GM12878 (cell line): Measurements from ENCODE around the gene FNIP1. TPM values are rescaled to one million over a fixed set of nuclear protein-coding genes. Genes with fewer than 3 reads are reported as not detected.

Experiments used
- ATAC-seq: fragments of 200-7000 bp; cut with Tn5 transposase; 3 replicates; pipeline ENCODE4 v1.9.1; 2020; ENCODE audit warnings: mild to moderate bottlenecking, moderate library complexity
- BruUV-seq: library from RNA; stranded (reverse); fragments of 400-500 nt; replicated peaks from 2 replicates; lab custom pipeline; 2021; lab: Mats Ljungman, UMichigan
- CTCF ChIA-PET: fragments of 300-600 bp; sonication (Branson Sonifier 250); formaldehyde crosslinking; extraction: SDS; loops from one replicate; lab custom pipeline; 2021; ENCODE audit warnings: inconsistent platforms; lab: Yijun Ruan, JAX
- POLR2A ChIA-PET: fragments of 350-600 bp; formaldehyde crosslinking; extraction: SDS; loops from one replicate; lab custom pipeline; 2021; ENCODE audit warnings: inconsistent platforms; lab: Charles Lee
- RAD21 ChIA-PET: fragments of 300-600 bp; sonication (Branson Sonifier 250); formaldehyde crosslinking; loops from one replicate; lab custom pipeline; 2023; ENCODE audit warnings: antibody characterized with exemption; ENCODE audit not compliant: unreplicated experiment; lab: Charles Lee
- SMC1A ChIA-PET: fragments of 300-600 bp; sonication (Branson Sonifier 250); formaldehyde crosslinking; loops from one replicate; lab custom pipeline; 2023; ENCODE audit not compliant: unreplicated experiment, uncharacterized antibody; lab: Charles Lee
- DNase-seq: peaks from one replicate; pipeline ENCODE4 v3.0.0-alpha.2; 2011; ENCODE audit warnings: low read depth, low spot score
- FAIRE-seq: peaks from 3 replicates; lab custom pipeline; 2011; peaks lifted over from hg19 to GRCh38; lab: Jason Lieb, UNC
- H2AFZ ChIP-seq: 2 replicates; pipeline ENCODE4 v1.6.0; 2011; ENCODE audit warnings: low read depth, low read length, control low read depth; ENCODE audit not compliant: control insufficient read depth
- H3K27ac ChIP-seq: 2 replicates; pipeline ENCODE4 v1.5.1; 2011; ENCODE audit warnings: control low read depth; ENCODE audit not compliant: control insufficient read depth, insufficient read depth
- H3K27me3 ChIP-seq, 2 experiments: replicated peaks in 1 of 2; 2 replicates each; pipeline versions ENCODE4 v1.6.0 to v1.6.1; 2011; ENCODE audit warnings: low read length in 1 of 2; ENCODE audit not compliant: control insufficient read depth in 2 of 2, insufficient read depth in 2 of 2
- H3K36me3 ChIP-seq, 2 experiments: 2 replicates each; pipeline ENCODE4 v1.5.1; 2011; ENCODE audit warnings: low read length in 1 of 2; ENCODE audit not compliant: control insufficient read depth in 2 of 2, insufficient read depth in 2 of 2
- H3K4me1 ChIP-seq: 2 replicates; pipeline ENCODE4 v1.6.1; 2011; ENCODE audit warnings: mild to moderate bottlenecking, low read length, moderate library complexity, mixed read lengths; ENCODE audit not compliant: control insufficient read depth, insufficient read depth
- H3K4me2 ChIP-seq: 2 replicates; pipeline ENCODE4 v1.6.0; 2011; ENCODE audit warnings: control low read depth; ENCODE audit not compliant: control insufficient read depth, insufficient read depth
- H3K4me3 ChIP-seq: fragments of 200-600 bp; sonication (generic); 2 replicates; pipeline ENCODE4 v1.5.1; 2016
- H3K79me2 ChIP-seq: 2 replicates; pipeline ENCODE4 v1.6.0; 2011; ENCODE audit warnings: low read length; ENCODE audit not compliant: control insufficient read depth, insufficient read depth
- H3K9ac ChIP-seq: 2 replicates; pipeline ENCODE4 v1.8.0; 2011; ENCODE audit warnings: low read length, control low read depth, mixed read lengths; ENCODE audit not compliant: control insufficient read depth, insufficient read depth
- H3K9me3 ChIP-seq: replicated peaks from 3 replicates; pipeline ENCODE4 v1.5.1; 2011; ENCODE audit warnings: mild to moderate bottlenecking, low read length; ENCODE audit not compliant: control insufficient read depth, insufficient read depth
- H4K20me1 ChIP-seq: 2 replicates; pipeline ENCODE4 v1.6.0; 2011; ENCODE audit not compliant: control insufficient read depth, insufficient read depth
- ATF2 ChIP-seq: IDR thresholded peaks from 2 replicates; pipeline ENCODE4 v1.6.1; 2012; ENCODE audit warnings: low read length, inconsistent platforms
- BCLAF1 ChIP-seq: fragments of 450-650 bp; IDR thresholded peaks from 2 replicates; pipeline ENCODE4 v1.6.1; 2017; ENCODE audit warnings: antibody characterized with exemption, mild to moderate bottlenecking, moderate library complexity
- GATAD2B ChIP-seq: fragments of 450-650 bp; conservative IDR thresholded peaks from 2 replicates; pipeline ENCODE4 v1.6.1; 2017; ENCODE audit warnings: low read depth, mild to moderate bottlenecking, moderate library complexity
- MTA3 ChIP-seq: IDR thresholded peaks from 2 replicates; pipeline ENCODE4 v1.6.1; 2012; ENCODE audit warnings: low read length, inconsistent platforms, borderline replicate concordance
- MXI1 ChIP-seq: fragments of 150-350 bp; IDR thresholded peaks from 2 replicates; pipeline ENCODE4 v1.6.1; 2011; ENCODE audit warnings: low read depth, mild to moderate bottlenecking, inconsistent platforms, low read length, improper control_type of control experiment
- MYC ChIP-seq: IDR thresholded peaks from 2 replicates; pipeline ENCODE4 v1.6.1; 2011; ENCODE audit warnings: mild to moderate bottlenecking, low read length, moderate library complexity, inconsistent platforms; ENCODE audit not compliant: insufficient read depth, insufficient replicate concordance, insufficient read length, severe bottlenecking
- NFYB ChIP-seq: IDR thresholded peaks from 2 replicates; pipeline ENCODE4 v1.6.1; 2011; ENCODE audit warnings: low read depth, mild to moderate bottlenecking, low read length, improper control_type of control experiment, moderate library complexity; ENCODE audit not compliant: insufficient read depth
- PML ChIP-seq: IDR thresholded peaks from 2 replicates; pipeline ENCODE4 v1.6.1; 2012; ENCODE audit warnings: low read length, inconsistent platforms
- RAD21 ChIP-seq: IDR thresholded peaks from 2 replicates; pipeline ENCODE4 v1.6.1; 2011; ENCODE audit warnings: mild to moderate bottlenecking, low read depth, low read length, moderate library complexity; ENCODE audit not compliant: insufficient read depth
- RUNX3 ChIP-seq: IDR thresholded peaks from 2 replicates; pipeline ENCODE4 v1.6.1; 2012; ENCODE audit warnings: low read length, inconsistent platforms
- SMAD5 ChIP-seq: IDR thresholded peaks from 2 replicates; pipeline ENCODE4 v1.6.1; 2016; ENCODE audit warnings: antibody characterized with exemption, low read depth
- TCF12 ChIP-seq: IDR thresholded peaks from 2 replicates; pipeline ENCODE4 v1.6.1; 2011; ENCODE audit warnings: low read depth, mild to moderate bottlenecking, low read length
- YY1 ChIP-seq: IDR thresholded peaks from 2 replicates; pipeline ENCODE4 v1.6.1; 2011; ENCODE audit warnings: low read depth, mild to moderate bottlenecking, low read length
- ZSCAN29 ChIP-seq: fragments of 450-650 bp; IDR thresholded peaks from 2 replicates; pipeline ENCODE4 v1.6.1; 2017; ENCODE audit warnings: mild to moderate bottlenecking, moderate library complexity
- ZZZ3 ChIP-seq: IDR thresholded peaks from 2 replicates; pipeline ENCODE4 v1.6.1; 2011; ENCODE audit warnings: low read depth; ENCODE audit not compliant: control insufficient read depth, insufficient read length
- WGBS: methylation state at CpG from one replicate; pipeline ENCODE4 v1.1.6; 2016; ENCODE audit warnings: low lambda C conversion rate; ENCODE audit not compliant: insufficient replicate concordance, insufficient coverage; ENCODE audit errors: missing lambda C conversion rate; 5-methylcytosine and 5-hydroxymethylcytosine counted together
- in situ Hi-C: fragments of 300-500 bp; cut with MboI; formaldehyde crosslinking; loops from 9 replicates; pipeline ENCODE4 v1.14.3; 2018; ENCODE audit warnings: mixed read lengths
- intact Hi-C: fragments of 100-400 bp; cut with micrococcal nuclease; formaldehyde crosslinking; loops from one replicate; pipeline ENCODE4 v1.14.2; 2022; ENCODE audit not compliant: unreplicated experiment
- polyA plus RNA-seq, 11 experiments: library from polyadenylated mRNA; depleted of rRNA in 4 of 11; unstranded in 6 of 11; stranded (reverse) in 5 of 11; fragments of >200 nt; fragmentation: Nextera tagmentation in 4 of 11; fragmentation: Illumina TruSeq in 1 of 11; extraction: Ambion mirVana in 4 of 11; extraction: Trizol in 1 of 11; gene quantifications; 1 replicate in 1 of 11; 2 replicates in 10 of 11; pipeline versions ENCODE4 v1.2.1 to v1.2.3, GENCODE V29; 2011 to 2016; ENCODE audit warnings: inconsistent platforms in 2 of 11, missing spikeins in 2 of 11, low read depth in 1 of 11
- total RNA-seq, 4 experiments: library from RNA; depleted of rRNA in 3 of 4; stranded (reverse); fragments of >200 nt in 3 of 4; fragmentation: Illumina TruSeq in 1 of 4; extraction: Trizol in 1 of 4; gene quantifications; 2 replicates each; pipeline versions ENCODE4 v1.2.1 to v1.2.3, GENCODE V29; 2013 to 2021
- TF ChIP-seq, protein P1 (sequence below): IDR thresholded peaks from 2 replicates; pipeline ENCODE4 v1.6.1; 2011; ENCODE audit warnings: low read depth, low read length, improper control_type of control experiment, borderline replicate concordance
- TF ChIP-seq, protein P2 (sequence below): fragments of 450-650 bp; IDR thresholded peaks from 2 replicates; pipeline ENCODE4 v1.6.1; 2018; ENCODE audit warnings: mild to moderate bottlenecking, low read depth, moderate library complexity; ENCODE audit not compliant: partially characterized antibody

The FNIP1 gene
- total and polyA plus RNA-seq, 10 of the 15 experiments (the other 5 are each of a cell fraction or from before 2014, with no cell fraction given), result 4.3 to 18.0 (median 14.0) TPM

DNA sequence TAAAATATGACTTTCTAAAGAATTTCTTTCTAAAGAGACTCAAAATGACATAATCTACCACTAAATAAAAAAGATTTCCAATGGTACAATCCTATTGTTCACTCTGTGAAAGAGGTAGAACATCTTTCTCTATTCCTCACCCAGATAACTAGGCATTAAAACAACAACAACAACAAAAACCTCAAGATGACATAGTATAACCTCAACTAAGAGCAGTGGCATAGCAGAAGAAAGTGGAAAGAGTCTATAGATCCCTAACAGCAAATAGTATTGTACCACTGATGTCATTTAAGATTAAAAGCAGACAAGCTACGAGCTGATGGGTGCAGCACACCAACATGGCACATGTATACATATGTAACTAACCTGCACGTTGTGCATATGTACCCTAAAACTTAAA is 191.7 kb downstream of the FNIP1 start:
- Histone ChIP-seq H4K20me1 (no peaks in the 10 kb centered on the region), H3K27ac (no peak overlapping the region), H3K27me3 (no peaks in the 10 kb centered on the region), H3K4me3 (no peak overlapping the region), H3K9ac (no peak overlapping the region), H3K79me2 (peaks cover 48% of the 10 kb centered on the region), H3K36me3 (peaks cover 0 to 4% of the 10 kb centered on the region in 2 experiments; a peak in 3 of 4 replicates), H3K9me3 (no peaks in the 10 kb centered on the region; the same call in 2 of the 3 replicates), H3K4me2 (no peak overlapping the region), H3K4me1 (peaks cover 4% of the 10 kb centered on the region), H2AFZ (no peak overlapping the region)
- TF ChIP-seq MXI1, result no peak
- TF ChIP-seq, protein P1, sequence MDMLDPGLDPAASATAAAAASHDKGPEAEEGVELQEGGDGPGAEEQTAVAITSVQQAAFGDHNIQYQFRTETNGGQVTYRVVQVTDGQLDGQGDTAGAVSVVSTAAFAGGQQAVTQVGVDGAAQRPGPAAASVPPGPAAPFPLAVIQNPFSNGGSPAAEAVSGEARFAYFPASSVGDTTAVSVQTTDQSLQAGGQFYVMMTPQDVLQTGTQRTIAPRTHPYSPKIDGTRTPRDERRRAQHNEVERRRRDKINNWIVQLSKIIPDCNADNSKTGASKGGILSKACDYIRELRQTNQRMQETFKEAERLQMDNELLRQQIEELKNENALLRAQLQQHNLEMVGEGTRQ, result no peak
- no peak for TF ChIP-seq YY1
- TF ChIP-seq ZSCAN29, result no peak
- TF ChIP-seq ATF2, result no peak
- TF ChIP-seq PML, result no peak
- no peak for TF ChIP-seq SMAD5
- TF ChIP-seq MTA3, result no peak
- no peak for TF ChIP-seq RAD21
- no peak for TF ChIP-seq BCLAF1
- TF ChIP-seq, protein P2, sequence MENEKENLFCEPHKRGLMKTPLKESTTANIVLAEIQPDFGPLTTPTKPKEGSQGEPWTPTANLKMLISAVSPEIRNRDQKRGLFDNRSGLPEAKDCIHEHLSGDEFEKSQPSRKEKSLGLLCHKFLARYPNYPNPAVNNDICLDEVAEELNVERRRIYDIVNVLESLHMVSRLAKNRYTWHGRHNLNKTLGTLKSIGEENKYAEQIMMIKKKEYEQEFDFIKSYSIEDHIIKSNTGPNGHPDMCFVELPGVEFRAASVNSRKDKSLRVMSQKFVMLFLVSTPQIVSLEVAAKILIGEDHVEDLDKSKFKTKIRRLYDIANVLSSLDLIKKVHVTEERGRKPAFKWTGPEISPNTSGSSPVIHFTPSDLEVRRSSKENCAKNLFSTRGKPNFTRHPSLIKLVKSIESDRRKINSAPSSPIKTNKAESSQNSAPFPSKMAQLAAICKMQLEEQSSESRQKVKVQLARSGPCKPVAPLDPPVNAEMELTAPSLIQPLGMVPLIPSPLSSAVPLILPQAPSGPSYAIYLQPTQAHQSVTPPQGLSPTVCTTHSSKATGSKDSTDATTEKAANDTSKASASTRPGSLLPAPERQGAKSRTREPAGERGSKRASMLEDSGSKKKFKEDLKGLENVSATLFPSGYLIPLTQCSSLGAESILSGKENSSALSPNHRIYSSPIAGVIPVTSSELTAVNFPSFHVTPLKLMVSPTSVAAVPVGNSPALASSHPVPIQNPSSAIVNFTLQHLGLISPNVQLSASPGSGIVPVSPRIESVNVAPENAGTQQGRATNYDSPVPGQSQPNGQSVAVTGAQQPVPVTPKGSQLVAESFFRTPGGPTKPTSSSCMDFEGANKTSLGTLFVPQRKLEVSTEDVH, result no peak
- TF ChIP-seq ZZZ3, result no peak
- no peak for TF ChIP-seq RUNX3
- TF ChIP-seq TCF12, result no peak
- TF ChIP-seq MYC, result no peak
- TF ChIP-seq GATAD2B, result no peak
- TF ChIP-seq NFYB, result no peak
- FAIRE-seq, result no peak
- intact Hi-C loops, result no loop called here
- SMC1A ChIA-PET, result interaction anchor here (0.7 to 1.2 kb wide), 5 partner anchors 11 to 402 kb away, joined by 3 to 5 read pairs (median 3); no protein-coding TSS in a partner anchor
- RAD21 ChIA-PET, result no interaction called here
- no peak for ATAC-seq
- no peak for DNase-seq
- 90% methylated on average over 2 of the region's 2 CpGs for WGBS
- BruUV-seq, result no TSS peak
- CTCF ChIA-PET, result no interaction called here
- POLR2A ChIA-PET, result interaction anchor here (0.7 kb wide), 1 partner anchor 136 kb away, joined by 4 read pairs; no protein-coding TSS in a partner anchor
- in situ Hi-C loops, result no loop called here
